Measurements from ENCODE around the gene TAL2. TPM values are rescaled to one million over a fixed set of nuclear protein-coding genes. Genes with fewer than 3 reads are reported as not detected.

Gene TAL2
- total and polyA plus RNA-seq, 7 donors = 0.57 to 7.7 (median 0.88) TPM; not detected in 1

DNA sequence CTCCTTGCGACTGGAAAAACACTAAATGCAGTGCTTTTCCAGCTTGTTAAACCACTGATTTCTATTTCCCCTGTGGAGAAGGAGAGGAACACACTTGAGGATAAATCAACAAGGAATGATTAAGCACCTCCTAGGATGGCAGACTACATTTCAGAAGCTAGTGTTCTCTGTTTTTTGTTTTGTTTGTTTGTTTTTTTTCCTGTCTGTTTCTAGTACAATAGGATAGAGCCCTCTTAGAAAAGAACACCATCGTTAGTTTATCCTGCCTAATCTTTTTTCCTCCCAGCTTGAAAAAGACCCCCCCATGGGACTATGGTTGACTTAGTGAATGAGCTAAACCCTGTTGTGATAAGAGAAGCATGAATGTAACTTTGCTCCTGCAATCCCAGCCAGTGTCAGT is 3.9 kb upstream of the TAL2 start:
- Histone ChIP-seq H3K36me3 (ENCODE audit: insufficient read depth in 1 of 2, low read depth in 1 of 2) (no peaks in the 10 kb centered on the region), H3K9me3 (no peaks in the 10 kb centered on the region), H3K4me1 (peaks cover 21% of the 10 kb centered on the region), H3K27ac (no peak overlapping the region), H3K27me3 (ENCODE audit: insufficient read depth in 3 of 3, low read length in 2 of 3) (no peaks in the 10 kb centered on the region), H3K4me3 (no peak overlapping the region)
- no peak for TF ChIP-seq CTCF (IDR thresholded peaks at IDR 0.05)
- DNase-seq (no peak), ATAC-seq (no peak)
- intact Hi-C loops (cut with DNase I) = loop anchor here (5.0 kb wide), 1 partner anchor 59 kb away; no protein-coding TSS in a partner anchor
- WGBS, 3 donors = 44 to 83% (median 63%) methylated on average over 2 of the region's 2 CpGs

- ATAC-seq = no peak
- Histone ChIP-seq H3K4me1 (peaks cover 17% of the 10 kb centered on the region), H3K9me3 (no peaks in the 10 kb centered on the region), H3K27me3 (ENCODE audit: insufficient read depth in 3 of 3, low read length in 2 of 3) (no peaks in the 10 kb centered on the region), H3K27ac (no peak overlapping the region), H3K36me3 (ENCODE audit: insufficient read depth in 1 of 2, low read depth in 1 of 2) (no peaks in the 10 kb centered on the region), H3K4me3 (no peak overlapping the region)
- intact Hi-C loops (cut with DNase I) = no loop called here
- WGBS, 3 donors = 38 to 89% (median 44%) methylated on average over 4 of the region's 4 CpGs
- TF ChIP-seq CTCF (IDR thresholded peaks at IDR 0.05) = no peak
- DNase-seq = no peak
Measured at GRCh38 chr9:105661011-105661410, 1.2 kb upstream of the TAL2 start.

- Histone ChIP-seq H3K4me3 (no peak overlapping the region), H3K36me3 (ENCODE audit: insufficient read depth in 1 of 2, low read depth in 1 of 2) (no peaks in the 10 kb centered on the region), H3K4me1 (no peaks in the 10 kb centered on the region), H3K27me3 (ENCODE audit: insufficient read depth in 3 of 3, low read length in 2 of 3) (no peaks in the 10 kb centered on the region), H3K9me3 (no peaks in the 10 kb centered on the region), H3K27ac (no peak overlapping the region)
- WGBS, 3 donors = 79 to 81% (median 81%) methylated on average over 5 of the region's 5 CpGs
- intact Hi-C loops (cut with DNase I) = no loop called here
- no peak for ATAC-seq
- TF ChIP-seq CTCF (IDR thresholded peaks at IDR 0.05) = no peak
- DNase-seq = no peak
Measured at GRCh38 chr9:105663914-105664313, 1.7 kb downstream of the TAL2 start.

- Histone ChIP-seq H3K4me3 (no peak overlapping the region), H3K27me3 (ENCODE audit: insufficient read depth in 3 of 3, low read length in 2 of 3) (no peaks in the 10 kb centered on the region), H3K27ac (no peak overlapping the region), H3K36me3 (ENCODE audit: insufficient read depth in 1 of 2, low read depth in 1 of 2) (no peaks in the 10 kb centered on the region), H3K9me3 (no peaks in the 10 kb centered on the region), H3K4me1 (no peaks in the 10 kb centered on the region)
- ATAC-seq (no peak), DNase-seq (no peak)
- intact Hi-C loops (cut with DNase I) = no loop called here
- WGBS, 3 donors = 40 to 53% (median 41%) methylated on average over 4 of the region's 4 CpGs
- TF ChIP-seq CTCF (IDR thresholded peaks at IDR 0.05) = no peak
Measured at GRCh38 chr9:105667867-105668266, 5.6 kb downstream of the TAL2 start.

DNA sequence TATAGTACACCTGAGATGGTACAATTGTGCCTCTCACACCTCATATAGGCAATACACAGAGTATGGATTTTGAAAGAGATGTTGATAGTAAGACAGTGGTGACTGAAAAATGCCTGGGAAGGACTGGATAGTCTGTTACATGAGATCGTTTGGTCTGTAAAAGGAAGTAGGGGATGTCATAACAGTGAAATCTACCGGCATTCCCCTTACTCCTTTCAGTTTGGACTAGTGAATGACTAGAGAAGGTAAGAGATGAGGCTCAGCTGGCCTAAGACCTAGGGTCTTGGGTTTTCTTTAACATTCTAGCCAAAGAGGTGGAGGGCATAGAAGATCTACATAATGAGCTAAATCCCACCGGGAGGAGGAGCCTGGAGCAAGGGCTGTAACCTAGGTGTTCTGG is 8.1 kb downstream of the TAL2 start:
- H3K27ac ChIP-seq = no peak overlapping the region
- intact Hi-C loops (cut with DNase I) = no loop called here
- no peaks in the 10 kb centered on the region for H3K27me3 ChIP-seq (ENCODE audit: insufficient read depth in 3 of 3, low read length in 2 of 3)
- ATAC-seq (no peak), DNase-seq (no peak)
- 65 to 73% (median 71%) methylated on average over 3 of the region's 3 CpGs for WGBS, 3 donors
- no peaks in the 10 kb centered on the region for H3K4me1 ChIP-seq
- H3K36me3 ChIP-seq (ENCODE audit: insufficient read depth in 1 of 2, low read depth in 1 of 2) = no peaks in the 10 kb centered on the region
- no peaks in the 10 kb centered on the region for H3K9me3 ChIP-seq
- no peak overlapping the region for H3K4me3 ChIP-seq
- TF ChIP-seq CTCF (IDR thresholded peaks at IDR 0.05) = no peak
